IMR-90 (cell line): ENCODE data around the gene GPSM1. TPM values are rescaled to one million over a fixed set of nuclear protein-coding genes. Genes with fewer than 3 reads are reported as not detected.

ENCODE experiments used
- ATAC-seq: fragments of 200-7000 bp; cut with Tn5 transposase; 2 replicates; pipeline ENCODE4 v1.9.1; 2020; ENCODE audit warnings: low read depth, mild to moderate bottlenecking, moderate library complexity
- BruUV-seq: library from RNA; stranded (reverse); fragments of 400-500 nt; replicated peaks from 2 replicates; lab custom pipeline; 2021; lab: Mats Ljungman, UMichigan
- CTCF ChIA-PET: fragments of 300-600 bp; formaldehyde crosslinking; extraction: SDS; loops from one replicate; lab custom pipeline; 2021; ENCODE audit warnings: antibody characterized with exemption; lab: Yijun Ruan, JAX
- POLR2A ChIA-PET: fragments of 300-600 bp; sonication (Branson Sonifier 250); formaldehyde crosslinking; loops from one replicate; lab custom pipeline; 2022; ENCODE audit warnings: antibody characterized with exemption; ENCODE audit not compliant: unreplicated experiment; lab: Charles Lee
- DNase-seq: peaks from one replicate; pipeline ENCODE4 v3.0.0; 2013
- H2AFZ ChIP-seq: replicated peaks from 2 replicates; pipeline ENCODE3; 2013; ENCODE audit warnings: low read length, mild to moderate bottlenecking; ENCODE audit not compliant: poor library complexity
- H2AK5ac ChIP-seq: 2 replicates; pipeline ENCODE4 v1.6.1; 2013; ENCODE audit warnings: low read depth, low read length, inconsistent platforms
- H2AK9ac ChIP-seq: replicated peaks from 2 replicates; pipeline ENCODE3; 2013; ENCODE audit warnings: mild to moderate bottlenecking, low read depth, low read length, moderate library complexity; ENCODE audit not compliant: poor library complexity
- H2BK120ac ChIP-seq: 2 replicates; pipeline ENCODE4 v1.6.1; 2013; ENCODE audit warnings: low read depth, low read length, inconsistent platforms
- H2BK15ac ChIP-seq: 3 replicates; pipeline ENCODE4 v1.6.1; 2013; ENCODE audit warnings: low read depth, low read length, inconsistent platforms
- H2BK20ac ChIP-seq: 2 replicates; pipeline ENCODE4 v1.6.1; 2013; ENCODE audit warnings: low read depth, mild to moderate bottlenecking, inconsistent platforms, low read length, moderate library complexity
- H2BK5ac ChIP-seq: 2 replicates; pipeline ENCODE4 v1.6.1; 2013; ENCODE audit warnings: mild to moderate bottlenecking, low read depth, low read length, inconsistent platforms; ENCODE audit not compliant: poor library complexity, severe bottlenecking
- H3K14ac ChIP-seq: replicated peaks from 2 replicates; pipeline ENCODE4 v1.6.1; 2013; ENCODE audit warnings: low read depth, low read length, inconsistent platforms
- H3K18ac ChIP-seq: 2 replicates; pipeline ENCODE4 v1.6.1; 2013; ENCODE audit warnings: low read depth, low read length, control low read depth
- H3K23ac ChIP-seq: 2 replicates; pipeline ENCODE4 v1.6.1; 2013; ENCODE audit warnings: low read depth, low read length, inconsistent platforms
- H3K27ac ChIP-seq: 2 replicates; pipeline ENCODE4 v1.5.1; 2013; ENCODE audit warnings: mild to moderate bottlenecking, control low read depth, low read length; ENCODE audit not compliant: insufficient read depth
- H3K27me3 ChIP-seq: 2 replicates; pipeline ENCODE4 v1.6.1; 2013; ENCODE audit warnings: low read length; ENCODE audit not compliant: control insufficient read depth, insufficient read depth
- H3K36me3 ChIP-seq: 2 replicates; pipeline ENCODE4 v1.6.1; 2013; ENCODE audit warnings: low read length, mixed read lengths; ENCODE audit not compliant: control insufficient read depth, insufficient read depth
- H3K4ac ChIP-seq: 2 replicates; pipeline ENCODE4 v1.6.1; 2013; ENCODE audit warnings: low read depth, low read length, inconsistent platforms
- H3K4me1 ChIP-seq: 2 replicates; pipeline ENCODE4 v1.6.1; 2013; ENCODE audit warnings: low read length, mixed read lengths; ENCODE audit not compliant: control insufficient read depth, insufficient read depth
- H3K4me2 ChIP-seq: 2 replicates; pipeline ENCODE4 v1.6.1; 2013; ENCODE audit warnings: low read depth, mild to moderate bottlenecking, control low read depth, low read length, moderate library complexity
- H3K4me3 ChIP-seq: 2 replicates; pipeline ENCODE4 v1.5.1; 2013; ENCODE audit warnings: low read depth, mild to moderate bottlenecking, control low read depth, low read length, moderate library complexity; ENCODE audit not compliant: insufficient read depth
- H3K56ac ChIP-seq: 2 replicates; pipeline ENCODE4 v1.6.1; 2013; ENCODE audit warnings: low read length, inconsistent platforms; ENCODE audit not compliant: insufficient read depth; ENCODE audit errors: extremely low read depth
- H3K79me1 ChIP-seq, 2 experiments: 2 replicates each; pipeline ENCODE4 v1.6.1; 2013; ENCODE audit warnings: low read length in 2 of 2, inconsistent platforms in 1 of 2, low read depth in 1 of 2
- H3K9ac ChIP-seq: 2 replicates; pipeline ENCODE4 v1.6.1; 2013; ENCODE audit warnings: low read depth, low read length, control low read depth
- H3K9me1 ChIP-seq: 2 replicates; pipeline ENCODE4 v1.6.1; 2013; ENCODE audit warnings: low read length, inconsistent platforms; ENCODE audit not compliant: insufficient read depth
- H3K9me3 ChIP-seq: 2 replicates; pipeline ENCODE4 v1.6.1; 2013; ENCODE audit warnings: low read length; ENCODE audit not compliant: control insufficient read depth, insufficient read depth
- H4K20me1 ChIP-seq: 2 replicates; pipeline ENCODE4 v1.6.1; 2013; ENCODE audit warnings: low read length, inconsistent platforms; ENCODE audit not compliant: insufficient read depth
- H4K5ac ChIP-seq: 2 replicates; pipeline ENCODE4 v1.6.1; 2013; ENCODE audit warnings: mild to moderate bottlenecking, low read depth, low read length, control low read depth
- H4K8ac ChIP-seq, 2 experiments: 2 replicates each; pipeline ENCODE4 v1.6.1; 2013; ENCODE audit warnings: low read depth in 2 of 2, low read length in 2 of 2, control low read depth in 1 of 2, inconsistent platforms in 1 of 2
- H4K91ac ChIP-seq: 2 replicates; pipeline ENCODE4 v1.6.1; 2013; ENCODE audit warnings: low read depth, low read length, inconsistent platforms; ENCODE audit not compliant: insufficient read depth
- CEBPB ChIP-seq: IDR thresholded peaks from 2 replicates; pipeline ENCODE4 v1.6.1; 2012; ENCODE audit warnings: low read depth, low read length, improper control_type of control experiment
- MAFK ChIP-seq: IDR thresholded peaks from 2 replicates; pipeline ENCODE4 v1.6.1; 2012; ENCODE audit warnings: low read depth, low read length, improper control_type of control experiment
- MXI1 ChIP-seq: IDR thresholded peaks from 2 replicates; pipeline ENCODE4 v1.6.1; 2012; ENCODE audit warnings: low read depth, mild to moderate bottlenecking, low read length, moderate library complexity, borderline replicate concordance
- NFE2L2 ChIP-seq: fragments of 150-350 bp; IDR thresholded peaks from 2 replicates; pipeline ENCODE4 v1.6.1; 2016; ENCODE audit warnings: low read depth, mild to moderate bottlenecking, low read length
- RAD21 ChIP-seq: IDR thresholded peaks from 2 replicates; pipeline ENCODE4 v1.6.1; 2012; ENCODE audit warnings: low read length, improper control_type of control experiment
- RFX5 ChIP-seq: IDR thresholded peaks from 2 replicates; pipeline ENCODE4 v1.8.0; 2012; ENCODE audit warnings: low read depth, mild to moderate bottlenecking, low read length, moderate library complexity
- WGBS, 2 experiments: methylation state at CpG; one replicate each; pipeline versions ENCODE4 v1.1.5 to v1.1.7; 2013; ENCODE audit warnings: missing lambda C conversion rate in 2 of 2; ENCODE audit not compliant: insufficient read length in 1 of 2; ENCODE audit errors: extremely low coverage in 2 of 2; 5-methylcytosine and 5-hydroxymethylcytosine counted together
- dilution Hi-C: fragments of 300-500 bp; cut with HindIII; formaldehyde crosslinking; loops from one replicate; pipeline ENCODE4 v1.14.3; 2018; ENCODE audit warnings: low sequenced_read_pairs; ENCODE audit not compliant: unreplicated experiment
- in situ Hi-C: fragments of 300-500 bp; cut with MboI; formaldehyde crosslinking; loops from 3 replicates; pipeline ENCODE4 v1.14.3; 2019; ENCODE audit warnings: low sequenced_read_pairs, inconsistent platforms, mixed read lengths
- intact Hi-C: fragments of 100-400 bp; cut with micrococcal nuclease; formaldehyde crosslinking; loops from 2 replicates; pipeline ENCODE4 v1.10.0; 2022
- polyA plus RNA-seq, 3 experiments: library from polyadenylated mRNA; depleted of rRNA; stranded (reverse); fragments of >200 nt; gene quantifications; 2 replicates each; pipeline ENCODE4 v1.2.3, GENCODE V29; 2012; ENCODE audit warnings: low replicate concordance in 1 of 3
- total RNA-seq: library from RNA; depleted of rRNA; stranded (reverse); fragments of >200 nt; gene quantifications from 2 replicates; pipeline ENCODE4 v1.2.3, GENCODE V29; 2012
- TF ChIP-seq, protein P1 (sequence below): fragments of 150-350 bp; IDR thresholded peaks from 2 replicates; pipeline ENCODE4 v1.6.1; 2016; ENCODE audit warnings: low read depth, mild to moderate bottlenecking, low read length, moderate library complexity, borderline replicate concordance
- TF ChIP-seq, protein P2 (sequence below): conservative IDR thresholded peaks from 2 replicates; pipeline ENCODE4 v1.5.1; 2012; ENCODE audit warnings: mild to moderate bottlenecking, low read depth, low read length, improper control_type of control experiment
- TF ChIP-seq, protein P3 (sequence below): fragments of 150-350 bp; IDR thresholded peaks from 2 replicates; pipeline ENCODE4 v1.6.1; 2017; ENCODE audit warnings: mild to moderate bottlenecking, antibody characterized with exemption, low read length, low read depth

GPSM1 gene
- total and polyA plus RNA-seq, 2 of the 4 experiments (the other 2 are of a cell fraction) = 28.7 to 71.2 TPM

DNA sequence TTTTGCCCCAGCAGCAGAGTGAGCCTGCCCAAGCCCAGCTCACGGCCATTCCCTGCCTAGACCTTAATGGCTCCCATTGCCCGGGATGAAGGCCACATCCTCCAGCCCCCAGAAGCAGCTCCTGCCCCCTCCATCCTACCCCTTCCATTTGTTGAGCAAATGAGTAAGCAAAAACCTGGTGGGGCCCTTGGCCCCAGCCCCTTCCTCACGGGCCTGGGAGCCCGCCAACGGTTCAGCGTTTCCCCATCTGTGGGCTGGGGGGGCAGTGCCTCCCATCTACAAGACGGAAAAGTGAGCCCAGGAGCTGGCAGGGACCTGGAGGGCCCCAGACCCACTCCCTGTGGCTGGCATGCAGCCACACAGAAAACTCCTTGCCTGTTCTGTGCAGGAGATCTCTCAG is 27.8 kb upstream of the GPSM1 start:
- 60% methylated on average over 2 of the region's 7 CpGs; no CpG with 5 or more reads in 1 of the 2 experiments for WGBS, 2 experiments
- no peaks in the 10 kb centered on the region for H3K4me1 ChIP-seq
- no peaks in the 10 kb centered on the region for H3K36me3 ChIP-seq
- ATAC-seq = no peak
- DNase-seq = no peak
- H2AFZ ChIP-seq = no peak overlapping the region
- H2BK20ac ChIP-seq = no peak overlapping the region
- no peak overlapping the region for H3K23ac ChIP-seq
- no peak overlapping the region for H2BK5ac ChIP-seq
- no peak overlapping the region for H3K4me3 ChIP-seq
- no peak overlapping the region for H3K4ac ChIP-seq
- no peaks in the 10 kb centered on the region for H3K9me1 ChIP-seq
- dilution Hi-C loops (no loop called here), in situ Hi-C loops (no loop called here), intact Hi-C loops (no loop called here)
- CTCF ChIA-PET = no interaction called here
- POLR2A ChIA-PET = no interaction called here
- H3K14ac ChIP-seq = no peak overlapping the region
- H3K27ac ChIP-seq = no peak overlapping the region
- H4K20me1 ChIP-seq = no peaks in the 10 kb centered on the region
- H2BK120ac ChIP-seq = no peak overlapping the region
- H2AK5ac ChIP-seq = no peak overlapping the region
- H4K5ac ChIP-seq = no peak overlapping the region
- H3K79me1 ChIP-seq = no peaks in the 10 kb centered on the region
- no TSS peak for BruUV-seq
- peaks cover 38% of the 10 kb centered on the region for H3K27me3 ChIP-seq
- H2AK9ac ChIP-seq = no peak overlapping the region
- no peak overlapping the region for H3K56ac ChIP-seq
- H3K18ac ChIP-seq = no peak overlapping the region
- no peak overlapping the region for H4K8ac ChIP-seq
- H4K91ac ChIP-seq = no peak overlapping the region
- no peak overlapping the region for H3K9ac ChIP-seq
- H2BK15ac ChIP-seq = no peak overlapping the region
- TF ChIP-seq, protein P1, sequence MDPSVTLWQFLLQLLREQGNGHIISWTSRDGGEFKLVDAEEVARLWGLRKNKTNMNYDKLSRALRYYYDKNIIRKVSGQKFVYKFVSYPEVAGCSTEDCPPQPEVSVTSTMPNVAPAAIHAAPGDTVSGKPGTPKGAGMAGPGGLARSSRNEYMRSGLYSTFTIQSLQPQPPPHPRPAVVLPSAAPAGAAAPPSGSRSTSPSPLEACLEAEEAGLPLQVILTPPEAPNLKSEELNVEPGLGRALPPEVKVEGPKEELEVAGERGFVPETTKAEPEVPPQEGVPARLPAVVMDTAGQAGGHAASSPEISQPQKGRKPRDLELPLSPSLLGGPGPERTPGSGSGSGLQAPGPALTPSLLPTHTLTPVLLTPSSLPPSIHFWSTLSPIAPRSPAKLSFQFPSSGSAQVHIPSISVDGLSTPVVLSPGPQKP = no peak
- TF ChIP-seq, protein P2, sequence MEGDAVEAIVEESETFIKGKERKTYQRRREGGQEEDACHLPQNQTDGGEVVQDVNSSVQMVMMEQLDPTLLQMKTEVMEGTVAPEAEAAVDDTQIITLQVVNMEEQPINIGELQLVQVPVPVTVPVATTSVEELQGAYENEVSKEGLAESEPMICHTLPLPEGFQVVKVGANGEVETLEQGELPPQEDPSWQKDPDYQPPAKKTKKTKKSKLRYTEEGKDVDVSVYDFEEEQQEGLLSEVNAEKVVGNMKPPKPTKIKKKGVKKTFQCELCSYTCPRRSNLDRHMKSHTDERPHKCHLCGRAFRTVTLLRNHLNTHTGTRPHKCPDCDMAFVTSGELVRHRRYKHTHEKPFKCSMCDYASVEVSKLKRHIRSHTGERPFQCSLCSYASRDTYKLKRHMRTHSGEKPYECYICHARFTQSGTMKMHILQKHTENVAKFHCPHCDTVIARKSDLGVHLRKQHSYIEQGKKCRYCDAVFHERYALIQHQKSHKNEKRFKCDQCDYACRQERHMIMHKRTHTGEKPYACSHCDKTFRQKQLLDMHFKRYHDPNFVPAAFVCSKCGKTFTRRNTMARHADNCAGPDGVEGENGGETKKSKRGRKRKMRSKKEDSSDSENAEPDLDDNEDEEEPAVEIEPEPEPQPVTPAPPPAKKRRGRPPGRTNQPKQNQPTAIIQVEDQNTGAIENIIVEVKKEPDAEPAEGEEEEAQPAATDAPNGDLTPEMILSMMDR = no peak
- TF ChIP-seq, protein P3, sequence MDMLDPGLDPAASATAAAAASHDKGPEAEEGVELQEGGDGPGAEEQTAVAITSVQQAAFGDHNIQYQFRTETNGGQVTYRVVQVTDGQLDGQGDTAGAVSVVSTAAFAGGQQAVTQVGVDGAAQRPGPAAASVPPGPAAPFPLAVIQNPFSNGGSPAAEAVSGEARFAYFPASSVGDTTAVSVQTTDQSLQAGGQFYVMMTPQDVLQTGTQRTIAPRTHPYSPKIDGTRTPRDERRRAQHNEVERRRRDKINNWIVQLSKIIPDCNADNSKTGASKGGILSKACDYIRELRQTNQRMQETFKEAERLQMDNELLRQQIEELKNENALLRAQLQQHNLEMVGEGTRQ = no peak
- TF ChIP-seq RAD21 = no peak
- TF ChIP-seq MXI1 = no peak
- no peak for TF ChIP-seq NFE2L2
- TF ChIP-seq MAFK = no peak
- no peak for TF ChIP-seq RFX5
- no peak for TF ChIP-seq CEBPB
- no peak overlapping the region for H3K4me2 ChIP-seq
- H3K9me3 ChIP-seq = no peaks in the 10 kb centered on the region
